RPMI7951 (cell line): Measurements from ENCODE around the gene CDH3. TPM values are rescaled to one million over a fixed set of nuclear protein-coding genes. Genes with fewer than 3 reads are reported as not detected.

Source experiments
- DNase-seq: peaks from one replicate; pipeline ENCODE4 v3.0.0-alpha.2; 2012; ENCODE audit warnings: low read depth
- total RNA-seq: library from RNA; depleted of rRNA; stranded (reverse); fragments of >200 nt; shearing (Covaris generic); gene quantifications from 2 replicates; pipeline ENCODE4 v1.2.3, GENCODE V29; 2014; rRNA removed

Gene CDH3
- total RNA-seq, result under 0.01 and 0.24 TPM in 2 replicates

- peak; percentile 36 for DNase-seq
These were observed at the start of gene CDH3 for GRCh38 chr16:68644715-68645493. TSS of gene CDH3 (plus strand) at chr16:68645310. CDS start at chr16:68645380, 70 bp downstream.

- no peak for DNase-seq
These were observed 48.8 kb upstream of the CDH3 start for GRCh38 chr16:68596266-68596665.

- DNase-seq, result no peak
These were observed 45.5 kb upstream of the CDH3 start for GRCh38 chr16:68599586-68599985.

GRCh38 chr16:68605746-68606145 is 39.4 kb upstream of the CDH3 start:
- no peak for DNase-seq

GRCh38 chr16:68607443-68607842 is 37.7 kb upstream of the CDH3 start:
- DNase-seq, result no peak

GRCh38 chr16:68608330-68608729 is 36.8 kb upstream of the CDH3 start:
- no peak for DNase-seq

GRCh38 chr16:68612996-68613395 is 32.1 kb upstream of the CDH3 start:
- no peak for DNase-seq

GRCh38 chr16:68617734-68618133 is 27.4 kb upstream of the CDH3 start:
- no peak for DNase-seq

GRCh38 chr16:68626557-68626956 is 18.6 kb upstream of the CDH3 start:
- DNase-seq, result peak; percentile 75

GRCh38 chr16:68627951-68628425 is 17.1 kb upstream of the CDH3 start:
- peak; percentile 18 for DNase-seq

GRCh38 chr16:68629351-68629910 is 15.7 kb upstream of the CDH3 start:
- DNase-seq, result no peak

GRCh38 chr16:68636064-68636560 is 9.0 kb upstream of the CDH3 start:
- DNase-seq, result no peak

GRCh38 chr16:68636818-68637217 is 8.3 kb upstream of the CDH3 start:
- DNase-seq, result no peak

- peak; percentile 70 for DNase-seq
These were observed 4.1 kb upstream of the CDH3 start for GRCh38 chr16:68640972-68641371.

- no peak for DNase-seq
These were observed 3.1 kb upstream of the CDH3 start for GRCh38 chr16:68642047-68642435.

- no peak for DNase-seq
These were observed 2.5 kb upstream of the CDH3 start for GRCh38 chr16:68642436-68643101.

- no peak for DNase-seq
These were observed 1.9 kb upstream of the CDH3 start for GRCh38 chr16:68643227-68643626.

- DNase-seq, result no peak
These were observed 1.3 kb upstream of the CDH3 start for GRCh38 chr16:68643847-68644246.

- no peak for DNase-seq
These were observed 814 bp upstream of the CDH3 start for GRCh38 chr16:68644296-68644695.

- DNase-seq, result no peak
These were observed 631 bp downstream of the CDH3 start for GRCh38 chr16:68645494-68646388.

- DNase-seq, result no peak
These were observed 2.0 kb downstream of the CDH3 start for GRCh38 chr16:68646953-68647659.
